H1 (cell line): ENCODE data around the gene ECI1. TPM values are rescaled to one million over a fixed set of nuclear protein-coding genes. Genes with fewer than 3 reads are reported as not detected.

ENCODE experiments used
- CTCF ChIA-PET: fragments of 300-600 bp; sonication (Branson Sonifier 250); formaldehyde crosslinking; loops from one replicate; lab custom pipeline; 2021; ENCODE audit not compliant: partially characterized antibody; lab: Charles Lee
- POLR2A ChIA-PET: fragments of 300-600 bp; sonication (Branson Sonifier 250); formaldehyde crosslinking; loops from one replicate; lab custom pipeline; 2021; ENCODE audit warnings: inconsistent platforms; ENCODE audit not compliant: partially characterized antibody; lab: Charles Lee
- DNase-seq, 2 experiments: peaks; one replicate each; pipeline versions ENCODE4 v3.0.0 to v3.0.0-alpha.2; 2010 to 2022; ENCODE audit warnings: low spot score in 2 of 2, low read depth in 1 of 2, mixed read lengths in 1 of 2
- FAIRE-seq: peaks from 2 replicates; lab custom pipeline; 2011; peaks lifted over from hg19 to GRCh38; lab: Jason Lieb, UNC
- H2AFZ ChIP-seq: 2 replicates; pipeline ENCODE4 v1.8.1; 2012; ENCODE audit warnings: low read length, inconsistent platforms
- H2AK5ac ChIP-seq: 2 replicates; pipeline ENCODE4 v1.6.1; 2013; ENCODE audit warnings: low read depth, low read length
- H2BK120ac ChIP-seq: replicated peaks from 2 replicates; pipeline ENCODE3; 2013; ENCODE audit warnings: low read depth, low read length, inconsistent platforms
- H2BK12ac ChIP-seq: 2 replicates; pipeline ENCODE4 v1.6.1; 2013; ENCODE audit warnings: low read depth, low read length
- H2BK15ac ChIP-seq: 2 replicates; pipeline ENCODE4 v1.6.1; 2013; ENCODE audit warnings: low read length
- H2BK20ac ChIP-seq: 2 replicates; pipeline ENCODE4 v1.6.1; 2013; ENCODE audit warnings: low read length
- H2BK5ac ChIP-seq: 2 replicates; pipeline ENCODE4 v1.6.1; 2013; ENCODE audit warnings: low read depth, low read length
- H3K14ac ChIP-seq: 2 replicates; pipeline ENCODE4 v1.6.1; 2013; ENCODE audit warnings: inconsistent platforms; ENCODE audit not compliant: insufficient read length
- H3K18ac ChIP-seq: 2 replicates; pipeline ENCODE4 v1.6.1; 2013; ENCODE audit warnings: low read length; ENCODE audit errors: extremely low read depth
- H3K23ac ChIP-seq: 2 replicates; pipeline ENCODE4 v1.6.1; 2013; ENCODE audit warnings: inconsistent platforms; ENCODE audit not compliant: insufficient read length
- H3K23me2 ChIP-seq: 2 replicates; pipeline ENCODE4 v1.6.1; 2013; ENCODE audit warnings: low read depth, low read length
- H3K27ac ChIP-seq: 2 replicates; pipeline ENCODE4 v1.6.1; 2011; ENCODE audit warnings: low read depth, low read length, inconsistent platforms
- H3K27me3 ChIP-seq, 4 experiments: replicated peaks in 1 of 4; 1 replicate in 1 of 4; 2 replicates in 3 of 4; pipeline versions ENCODE4 v1.6.1 to v1.8.1; 2011 to 2013; ENCODE audit warnings: low read length in 3 of 4, mild to moderate bottlenecking in 3 of 4, inconsistent platforms in 2 of 4, mixed read lengths in 2 of 4, moderate library complexity in 1 of 4; ENCODE audit not compliant: control insufficient read depth in 3 of 4, insufficient read depth in 3 of 4; ENCODE audit errors: extremely low read depth in 1 of 4
- H3K36me3 ChIP-seq, 4 experiments: 2 replicates each; pipeline versions ENCODE4 v1.6.1 to v1.8.1; 2011 to 2013; ENCODE audit warnings: mild to moderate bottlenecking in 4 of 4, low read length in 3 of 4, moderate library complexity in 2 of 4, control low read depth in 1 of 4, inconsistent platforms in 1 of 4; ENCODE audit not compliant: insufficient read depth in 4 of 4, control insufficient read depth in 2 of 4
- H3K4ac ChIP-seq: replicated peaks from 2 replicates; pipeline ENCODE3; 2013; ENCODE audit warnings: low read length, low read depth, mixed read lengths, inconsistent platforms; ENCODE audit not compliant: insufficient read length
- H3K4me1 ChIP-seq, 4 experiments: replicated peaks in 1 of 4; 1 replicate in 1 of 4; 2 replicates in 3 of 4; pipeline versions ENCODE4 v1.6.1 to v1.8.1; 2011 to 2013; ENCODE audit warnings: low read length in 3 of 4, inconsistent platforms in 2 of 4, mixed read lengths in 1 of 4; ENCODE audit not compliant: insufficient read depth in 4 of 4, control insufficient read depth in 3 of 4
- H3K4me2 ChIP-seq, 2 experiments: 2 replicates each; pipeline versions ENCODE4 v1.6.1 to v1.8.1; 2011 to 2013; ENCODE audit warnings: low read depth in 2 of 2, low read length in 2 of 2, control low read depth in 1 of 2, inconsistent platforms in 1 of 2, mild to moderate bottlenecking in 1 of 2; ENCODE audit not compliant: insufficient read depth in 1 of 2
- H3K4me3 ChIP-seq, 4 experiments: fragments of 200-600, 300-600 bp in 1 of 4; sonication (generic), shearing (Covaris generic), sonication (Bioruptor Twin) in 1 of 4; 2 replicates each; pipeline versions ENCODE4 v1.5.1 to v1.8.1; 2011 to 2016; ENCODE audit warnings: low read length in 4 of 4, low read depth in 3 of 4, control low read depth in 2 of 4, inconsistent platforms in 2 of 4, mild to moderate bottlenecking in 2 of 4, mixed read lengths in 1 of 4, moderate library complexity in 1 of 4; ENCODE audit not compliant: insufficient read depth in 2 of 4; ENCODE audit errors: extremely low read depth in 1 of 4
- H3K56ac ChIP-seq: replicated peaks from 2 replicates; pipeline ENCODE3; 2013; ENCODE audit warnings: low read depth, mild to moderate bottlenecking, mixed read lengths, low read length, inconsistent platforms; ENCODE audit not compliant: insufficient read length
- H3K79me1 ChIP-seq: 2 replicates; pipeline ENCODE4 v1.6.1; 2013; ENCODE audit warnings: low read depth, low read length, control low read depth
- H3K79me2 ChIP-seq, 2 experiments: 2 replicates each; pipeline versions ENCODE4 v1.6.1 to v1.8.1; 2012 to 2013; ENCODE audit warnings: low read length in 2 of 2, mild to moderate bottlenecking in 2 of 2, inconsistent platforms in 1 of 2; ENCODE audit not compliant: insufficient read depth in 2 of 2, control insufficient read depth in 1 of 2
- H3K9ac ChIP-seq, 4 experiments: replicated peaks in 1 of 4; 1 replicate in 1 of 4; 2 replicates in 3 of 4; pipeline versions ENCODE4 v1.6.1 to v1.8.1; 2011 to 2013; ENCODE audit warnings: low read depth in 3 of 4, low read length in 3 of 4, control low read depth in 2 of 4, mild to moderate bottlenecking in 2 of 4, moderate library complexity in 2 of 4, inconsistent platforms in 1 of 4; ENCODE audit errors: extremely low read depth in 1 of 4
- H3K9me3 ChIP-seq, 2 experiments: 2 replicates each; pipeline versions ENCODE4 v1.6.1 to v1.8.1; 2012 to 2013; ENCODE audit warnings: mild to moderate bottlenecking in 2 of 2, moderate library complexity in 2 of 2, control low read depth in 1 of 2, inconsistent platforms in 1 of 2, low read depth in 1 of 2, low read length in 1 of 2, mixed read lengths in 1 of 2; ENCODE audit not compliant: insufficient read depth in 2 of 2
- H4K20me1 ChIP-seq, 2 experiments: replicated peaks in 1 of 2; 2 replicates each; pipeline versions ENCODE3 to v1.8.1; 2011 to 2013; ENCODE audit warnings: inconsistent platforms in 2 of 2, low read length in 2 of 2, mild to moderate bottlenecking in 1 of 2; ENCODE audit not compliant: insufficient read depth in 2 of 2, control insufficient read depth in 1 of 2
- H4K5ac ChIP-seq: 2 replicates; pipeline ENCODE4 v1.6.1; 2013; ENCODE audit warnings: low read length, low read depth, mixed read lengths, inconsistent platforms; ENCODE audit not compliant: insufficient read length
- H4K8ac ChIP-seq: 2 replicates; pipeline ENCODE4 v1.8.0; 2013; ENCODE audit warnings: mild to moderate bottlenecking, moderate library complexity, low read length, inconsistent platforms; ENCODE audit not compliant: insufficient read depth; ENCODE audit errors: extremely low read depth
- H4K91ac ChIP-seq: replicated peaks from 2 replicates; pipeline ENCODE3; 2013; ENCODE audit warnings: low read length, mixed read lengths, inconsistent platforms; ENCODE audit not compliant: insufficient read length
- RBBP5 ChIP-seq: IDR thresholded peaks from 2 replicates; pipeline ENCODE4 v1.7.1; 2012; ENCODE audit warnings: low read depth, mild to moderate bottlenecking, inconsistent platforms, low read length, moderate library complexity, borderline replicate concordance
- SIN3A ChIP-seq, 2 experiments: IDR thresholded peaks in 1 of 2; conservative IDR thresholded peaks in 1 of 2; 2 replicates each; pipeline ENCODE4 v1.6.1; 2011 to 2012; ENCODE audit warnings: low read length in 2 of 2, improper control_type of control experiment in 1 of 2, low read depth in 1 of 2, mild to moderate bottlenecking in 1 of 2
- TAF7 ChIP-seq: optimal IDR thresholded peaks from 2 replicates; pipeline ENCODE3; 2011; ENCODE audit warnings: low read depth, mild to moderate bottlenecking, inconsistent platforms, low read length, moderate library complexity, borderline replicate concordance
- YY1 ChIP-seq: IDR thresholded peaks from 2 replicates; pipeline ENCODE4 v1.6.1; 2011; ENCODE audit warnings: low read depth, mild to moderate bottlenecking, low read length
- WGBS, 2 experiments: shearing (Covaris generic) in 1 of 2; methylation state at CpG; one replicate each; pipeline versions ENCODE4 v1.1.6 to v1.1.7; 2013 to 2015; ENCODE audit warnings: low lambda C conversion rate in 2 of 2, mixed read lengths in 2 of 2, inconsistent platforms in 1 of 2, low coverage in 1 of 2, missing lambda C conversion rate in 1 of 2; ENCODE audit not compliant: insufficient replicate concordance in 2 of 2, insufficient coverage in 1 of 2, insufficient read length in 1 of 2; ENCODE audit errors: extremely low coverage in 1 of 2, missing lambda C conversion rate in 1 of 2; 5-methylcytosine and 5-hydroxymethylcytosine counted together
- polyA plus RNA-seq, 7 experiments: library from polyadenylated mRNA; depleted of rRNA in 3 of 7; stranded (reverse) in 5 of 7; unstranded in 2 of 7; fragments of >200 nt in 5 of 7; fragments of 200-250 nt in 2 of 7; gene quantifications; 1 replicate in 5 of 7; 2 replicates in 1 of 7; 4 replicates in 1 of 7; pipeline versions ENCODE4 v1.2.1 to v1.2.3, GENCODE V29; 2011 to 2013; ENCODE audit warnings: missing spikeins in 2 of 7, mixed read lengths in 2 of 7
- total RNA-seq: library from RNA; stranded (reverse); fragmentation: NEBNext Ultra II Directional; extraction: Animal tissue kit (Norgen Biotek cat#: 25700); gene quantifications from 2 replicates; pipeline ENCODE4 v1.2.1, GENCODE V29; 2021

The ECI1 gene
- total and polyA plus RNA-seq, 2 of the 8 experiments (the other 6 are each of a cell fraction or from before 2014, with no cell fraction given) = 79.5 to 151 TPM

- Histone ChIP-seq H3K79me1 (no peaks in the 10 kb centered on the region), H3K4me2 (no peak overlapping the region), H3K18ac (no peak overlapping the region), H3K27ac (no peak overlapping the region), H4K91ac (no peak overlapping the region), H2BK12ac (no peak overlapping the region), H3K27me3 (no peaks in the 10 kb centered on the region), H3K23me2 (no peaks in the 10 kb centered on the region), H3K79me2 (no peaks in the 10 kb centered on the region), H3K9ac (no peak overlapping the region), H3K9me3 (no peaks in the 10 kb centered on the region), H3K4me3 (no peak overlapping the region), H2BK5ac (no peak overlapping the region), H2BK15ac (no peak overlapping the region), H4K20me1 (no peaks in the 10 kb centered on the region), H2AK5ac (no peak overlapping the region), H3K14ac (no peak overlapping the region), H3K56ac (no peak overlapping the region), H3K4ac (no peak overlapping the region), H2AFZ (no peak overlapping the region), H3K36me3 (no peaks in the 10 kb centered on the region), H3K23ac (no peak overlapping the region), H2BK20ac (no peak overlapping the region), H2BK120ac (no peak overlapping the region), H4K8ac (no peak overlapping the region), H3K4me1 (no peaks in the 10 kb centered on the region; a peak in 1 of 7 replicates), H4K5ac (no peak overlapping the region)
- FAIRE-seq = no peak
- no peak for DNase-seq
- CTCF ChIA-PET = interaction anchor here (0.7 to 5.0 kb wide), 5 partner anchors 9 to 61 kb away, joined by 3 to 30 read pairs (median 3); no protein-coding TSS in a partner anchor
- 88% methylated on average over 23 of the region's 23 CpGs; no CpG with 5 or more reads in 1 of the 2 experiments for WGBS, 2 experiments
- POLR2A ChIA-PET = interaction anchor here (0.7 to 5.2 kb wide), 6 partner anchors 9 to 724 kb away, joined by 3 to 28 read pairs (median 4); no protein-coding TSS in a partner anchor
- no peak for TF ChIP-seq SIN3A (conservative IDR thresholded peaks at IDR 0.05 in 1 of 2, IDR thresholded peaks at IDR 0.05 in 1 of 2; ENCODE audit: low read depth in 1 of 2, low read length in 2 of 2)
- no peak for TF ChIP-seq YY1
- TF ChIP-seq TAF7 = no peak
- TF ChIP-seq RBBP5 = no peak
These were observed 37.9 kb upstream of the ECI1 start for GRCh38 chr16:2289282-2289681.
